B cell (primary cell): Measurements from ENCODE around the gene CHRNA4. TPM values are rescaled to one million over a fixed set of nuclear protein-coding genes. Genes with fewer than 3 reads are reported as not detected.

ENCODE experiments used
- ATAC-seq: fragments of 200-7000 bp; cut with Tn5 transposase; one replicate; pipeline ENCODE4 v1.10.0; 2021; ENCODE audit warnings: low read depth, mild to moderate bottlenecking, moderate number of reproducible peaks, moderate library complexity
- CTCF ChIA-PET: fragments of 350-600 bp; sonication (Branson Sonifier 250); formaldehyde crosslinking; loops from one replicate; lab custom pipeline; 2021; ENCODE audit warnings: antibody characterized with exemption, inconsistent platforms; lab: Charles Lee
- POLR2A ChIA-PET: fragments of 350-600 bp; sonication (Branson Sonifier 250); formaldehyde crosslinking; loops from one replicate; lab custom pipeline; 2021; ENCODE audit warnings: antibody characterized with exemption; lab: Charles Lee
- DNase-seq: peaks from one replicate; pipeline ENCODE4 v3.0.0; 2013
- H2AFZ ChIP-seq: 2 replicates; pipeline ENCODE4 v1.6.1; 2012; ENCODE audit warnings: mild to moderate bottlenecking, low read depth, low read length; ENCODE audit not compliant: insufficient read depth, poor library complexity, severe bottlenecking
- H3K27ac ChIP-seq, 2 donors: 1 replicate in 1 of 2; 2 replicates in 1 of 2; pipeline ENCODE4 v1.5.1; 2012 to 2013; ENCODE audit warnings: low read length in 2 of 2, mild to moderate bottlenecking in 2 of 2, moderate library complexity in 1 of 2
- H3K27me3 ChIP-seq, 4 experiments: fragments of 200-600 bp in 1 of 4; sonication (generic) in 1 of 4; replicated peaks in 1 of 4; 1 replicate in 2 of 4; 2 replicates in 2 of 4; pipeline versions ENCODE4 v1.6.1 to v1.7.0; 2013 to 2016; ENCODE audit warnings: low read length in 3 of 4, mild to moderate bottlenecking in 2 of 4, mixed read lengths in 1 of 4, moderate library complexity in 1 of 4; ENCODE audit not compliant: insufficient read depth in 4 of 4, control insufficient read depth in 3 of 4; ENCODE audit errors: control extremely low read depth in 1 of 4
- H3K36me3 ChIP-seq, 2 experiments: replicated peaks in 1 of 2; 1 replicate in 1 of 2; 2 replicates in 1 of 2; pipeline versions ENCODE4 v1.6.1 to v1.7.1; 2013; ENCODE audit warnings: low read length in 1 of 2; ENCODE audit not compliant: insufficient read depth in 2 of 2, control insufficient read depth in 1 of 2; ENCODE audit errors: control extremely low read depth in 1 of 2, extremely low read depth in 1 of 2
- H3K4me1 ChIP-seq, 2 donors: fragments of 200-600 bp in 1 of 2; sonication (generic) in 1 of 2; 1 replicate in 1 of 2; 2 replicates in 1 of 2; pipeline versions ENCODE4 v1.5.1 to v1.6.1; 2013 to 2017; ENCODE audit warnings: low read length in 2 of 2; ENCODE audit not compliant: control insufficient read depth in 2 of 2, insufficient read depth in 2 of 2
- H3K4me2 ChIP-seq: replicated peaks from 2 replicates; pipeline ENCODE3; 2012; ENCODE audit warnings: mild to moderate bottlenecking, low read depth, low read length; ENCODE audit not compliant: poor library complexity, severe bottlenecking
- H3K4me3 ChIP-seq, 5 experiments: fragments of 200-600 bp in 1 of 5; sonication (generic) in 1 of 5; 1 replicate in 3 of 5; 2 replicates in 2 of 5; pipeline versions ENCODE4 v1.5.1 to v1.7.0; 2011 to 2016; ENCODE audit warnings: low read length in 4 of 5, mild to moderate bottlenecking in 4 of 5, low read depth in 2 of 5, control low read depth in 1 of 5, moderate library complexity in 1 of 5; ENCODE audit not compliant: insufficient read depth in 1 of 5; ENCODE audit errors: control extremely low read depth in 1 of 5, extremely low read depth in 1 of 5
- H3K79me2 ChIP-seq: fragments of 200-600 bp; sonication (generic); one replicate; pipeline ENCODE4 v1.6.0; 2016; ENCODE audit warnings: low read length; ENCODE audit not compliant: control insufficient read depth, insufficient read depth
- H3K9ac ChIP-seq: fragments of 200-600 bp; sonication (generic); 2 replicates; pipeline ENCODE4 v1.6.1; 2017; ENCODE audit warnings: mild to moderate bottlenecking, low read length, moderate library complexity
- H3K9me3 ChIP-seq, 3 donors: one replicate each; pipeline versions ENCODE4 v1.6.1 to v1.7.1; 2013; ENCODE audit warnings: low read length in 2 of 3; ENCODE audit not compliant: control insufficient read depth in 2 of 3, insufficient read depth in 1 of 3; ENCODE audit errors: control extremely low read depth in 1 of 3
- H4K20me1 ChIP-seq: 2 replicates; pipeline ENCODE4 v1.6.0; 2012; ENCODE audit warnings: mild to moderate bottlenecking, low read length; ENCODE audit not compliant: insufficient read depth, control insufficient read depth, poor library complexity, severe bottlenecking
- H3K27ac Mint-ChIP-seq: one replicate; pipeline ENCODE4 v1.8.0; 2021; ENCODE audit warnings: mixed read lengths
- H3K27me3 Mint-ChIP-seq: one replicate; pipeline ENCODE4 v1.8.0; 2021; ENCODE audit warnings: mixed read lengths
- H3K4me1 Mint-ChIP-seq: one replicate; pipeline ENCODE4 v1.8.0; 2021; ENCODE audit warnings: mixed read lengths
- H3K4me3 Mint-ChIP-seq: one replicate; pipeline ENCODE4 v1.8.0; 2021; ENCODE audit warnings: mixed read lengths
- H3K9me3 Mint-ChIP-seq: one replicate; pipeline ENCODE4 v1.8.0; 2022; ENCODE audit warnings: mixed read lengths; ENCODE audit not compliant: insufficient read depth
- CTCF ChIP-seq: fragments of 200-600 bp; IDR thresholded peaks from one replicate; pipeline ENCODE4 v1.8.0; 2022; ENCODE audit warnings: antibody characterized with exemption, mild to moderate bottlenecking
- EZH2 ChIP-seq: IDR thresholded peaks from 2 replicates; pipeline ENCODE4 v1.6.1; 2012; ENCODE audit warnings: borderline replicate concordance, low read depth, mild to moderate bottlenecking, moderate library complexity, low read length; ENCODE audit not compliant: insufficient read depth, poor library complexity, severe bottlenecking
- WGBS: methylation state at CpG from one replicate; pipeline ENCODE4 v1.1.5; 2013; ENCODE audit warnings: missing lambda C conversion rate; ENCODE audit not compliant: insufficient coverage; 5-methylcytosine and 5-hydroxymethylcytosine counted together
- intact Hi-C: fragments of 100-400 bp; cut with micrococcal nuclease; formaldehyde crosslinking; loops from one replicate; pipeline ENCODE4 v1.10.0; 2022
- polyA plus RNA-seq: library from polyadenylated mRNA; depleted of rRNA; stranded (reverse); fragments of >200 nt; gene quantifications from 2 replicates; pipeline ENCODE4 v1.2.3, GENCODE V29; 2012
- total RNA-seq, 2 donors: library from RNA; stranded (reverse); fragments of 120-200 nt in 1 of 2; gene quantifications; 1 replicate in 1 of 2; 2 replicates in 1 of 2; pipeline versions ENCODE4 v1.2.3 to v1.2.4, GENCODE V29; 2013 to 2022

The CHRNA4 gene
- total and polyA plus RNA-seq, 2 donors (not counting 1 experiment from before 2014, with no cell fraction given): not detected

- Mint-ChIP-seq H3K27me3 (peaks cover 6% of the 10 kb centered on the region), H3K4me1 (peaks cover 5% of the 10 kb centered on the region), H3K9me3 (no peaks in the 10 kb centered on the region), H3K27ac (no peak overlapping the region), H3K4me3 (no peak overlapping the region)
- Histone ChIP-seq H3K4me1 (peaks cover 10 to 16% of the 10 kb centered on the region in 2 donors), H3K4me2 (no peak overlapping the region), H3K4me3 (no peak overlapping the region), H3K36me3 (no peaks in the 10 kb centered on the region), H3K27ac (no peak overlapping the region), H3K9me3 (peaks cover 0 to 19% (median 10%) of the 10 kb centered on the region in 3 donors), H3K9ac (no peak overlapping the region), H3K27me3 (peaks cover 0 to 2% (median 0%) of the 10 kb centered on the region in 4 experiments), H4K20me1 (no peaks in the 10 kb centered on the region), H3K79me2 (no peaks in the 10 kb centered on the region), H2AFZ (no peak overlapping the region)
- ChIA-PET CTCF (no interaction called here), POLR2A (no interaction called here)
- TF ChIP-seq CTCF (no peak), EZH2 (no peak)
- 77% methylated on average over 33 of the region's 34 CpGs for WGBS
- ATAC-seq (no peak), DNase-seq (no peak)
- intact Hi-C loops: no loop called here
Observed at GRCh38 chr20:63322146-63322932, 38.8 kb downstream of the CHRNA4 start.

GRCh38 chr20:63321148-63321831 is 39.9 kb downstream of the CHRNA4 start:
- Histone ChIP-seq H3K4me1 (peaks cover 5 to 8% of the 10 kb centered on the region in 2 donors), H3K9me3 (peaks cover 0 to 8% (median 2%) of the 10 kb centered on the region in 3 donors), H3K79me2 (no peaks in the 10 kb centered on the region), H3K4me2 (no peak overlapping the region), H3K27ac (no peak overlapping the region), H2AFZ (no peak overlapping the region), H3K4me3 (no peak overlapping the region), H3K36me3 (no peaks in the 10 kb centered on the region), H3K27me3 (peaks cover 0 to 2% (median 0%) of the 10 kb centered on the region in 4 experiments), H3K9ac (no peak overlapping the region), H4K20me1 (no peaks in the 10 kb centered on the region)
- no peaks in the 10 kb centered on the region for H3K9me3 Mint-ChIP-seq
- no peak for ATAC-seq
- TF ChIP-seq CTCF (no peak), EZH2 (no peak)
- POLR2A ChIA-PET: no interaction called here
- CTCF ChIA-PET: no interaction called here
- no peak overlapping the region for H3K4me3 Mint-ChIP-seq
- H3K27ac Mint-ChIP-seq: no peak overlapping the region
- no peaks in the 10 kb centered on the region for H3K4me1 Mint-ChIP-seq
- intact Hi-C loops: no loop called here
- DNase-seq: no peak
- H3K27me3 Mint-ChIP-seq: peaks cover 6% of the 10 kb centered on the region
- WGBS: 84% methylated on average over 19 of the region's 20 CpGs
